Measurements from ENCODE around the gene GLS2.
"Not testable (repeated sequence)": the region's sequence is repeated elsewhere in the genome, so short reads cannot be mapped to it uniquely, and the experiment has no call there.

Gene GLS2

DNA sequence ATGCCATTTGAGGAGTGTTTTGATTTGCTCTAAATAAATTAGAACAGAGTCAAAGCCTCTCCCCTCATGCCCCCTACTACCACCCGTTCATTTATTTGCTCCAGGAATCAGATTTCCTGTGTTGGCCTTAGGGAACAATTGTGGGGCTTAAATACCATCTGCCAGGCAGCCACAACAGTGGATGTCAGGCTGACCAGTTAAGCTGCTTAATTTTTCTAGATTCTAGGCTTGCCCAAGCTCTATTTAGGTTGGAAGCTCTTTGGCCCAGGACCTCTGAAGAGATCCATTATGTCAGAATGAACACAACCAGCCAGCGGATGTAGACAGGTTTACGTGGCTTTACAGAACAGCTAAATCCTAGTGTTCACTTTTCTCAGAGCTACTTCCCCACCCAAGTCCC lies 37.7 kb downstream of the GLS2 start:
- H3K79me1 ChIP-seq (ENCODE audit: low read length), result peaks cover 4% of the 10 kb centered on the region
- no peak overlapping the region for H3K4ac ChIP-seq (ENCODE audit: low read depth, low read length)
- no peaks in the 10 kb centered on the region for H3K4me1 ChIP-seq (ENCODE audit: control insufficient read depth, low read depth, low read length)
- no peak overlapping the region for H2BK120ac ChIP-seq (ENCODE audit: low read depth, low read length)
- H2BK5ac ChIP-seq (ENCODE audit: low read length), result no peak overlapping the region
- no peak overlapping the region for H4K5ac ChIP-seq (ENCODE audit: low read length)
- no peak overlapping the region for H3K9ac ChIP-seq (ENCODE audit: low read length)
- no peak overlapping the region for H3K56ac ChIP-seq (ENCODE audit: low read length)
- WGBS (ENCODE audit: extremely low coverage, insufficient coverage, low lambda C conversion rate), result no CpG with 5 or more reads among the region's 3 CpGs
- no peak overlapping the region for H3K27ac ChIP-seq (ENCODE audit: low read depth, low read length)
- no peak overlapping the region for H3K23ac ChIP-seq (ENCODE audit: low read length)
- H2BK15ac ChIP-seq (replicated peaks; ENCODE audit: low read depth), result no peak overlapping the region
- no peak overlapping the region for H3K4me3 ChIP-seq (ENCODE audit: low read length)
- H3K4me2 ChIP-seq (ENCODE audit: low read length), result no peak overlapping the region
- no peak overlapping the region for H3K18ac ChIP-seq (ENCODE audit: low read length)
- no peaks in the 10 kb centered on the region for H3K36me3 ChIP-seq (ENCODE audit: control insufficient read depth, insufficient read depth, low read length)
- no peak overlapping the region for H4K8ac ChIP-seq (ENCODE audit: low read depth, low read length)
- H3K79me2 ChIP-seq (ENCODE audit: control insufficient read depth, insufficient read depth, low read length), result peaks cover 2% of the 10 kb centered on the region
- no peaks in the 10 kb centered on the region for H3K27me3 ChIP-seq (ENCODE audit: insufficient read depth, low read length, poor library complexity)
- DNase-seq, result no peak
- no peak overlapping the region for H2AK5ac ChIP-seq (ENCODE audit: low read length)

DNA sequence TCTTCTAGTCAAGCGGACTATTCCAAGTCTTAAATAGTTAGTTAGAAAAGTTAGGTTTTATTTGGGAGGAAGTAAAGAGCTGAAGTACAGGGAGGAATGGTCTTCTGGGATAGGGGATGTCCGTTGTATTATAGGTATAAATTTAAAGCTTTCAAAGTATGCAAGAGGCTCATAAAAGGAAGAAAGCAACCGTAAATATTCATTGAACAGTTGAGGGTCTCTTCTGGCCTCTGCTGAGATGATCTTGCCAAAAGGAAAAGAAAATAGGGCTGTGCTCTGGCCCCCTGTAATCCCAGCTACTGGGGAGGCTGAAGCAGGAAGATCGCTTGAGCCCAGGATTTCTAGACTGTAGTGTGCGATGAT lies 38.4 kb downstream of the GLS2 start:
- Histone ChIP-seq H2BK15ac (replicated peaks; ENCODE audit: low read depth) (no peak overlapping the region), H3K79me2 (ENCODE audit: control insufficient read depth, insufficient read depth, low read length) (peaks cover 2% of the 10 kb centered on the region), H2BK5ac (ENCODE audit: low read length) (no peak overlapping the region), H3K36me3 (ENCODE audit: control insufficient read depth, insufficient read depth, low read length) (no peaks in the 10 kb centered on the region), H3K9ac (ENCODE audit: low read length) (peak overlapping the region; percentile 48), H4K8ac (ENCODE audit: low read depth, low read length) (no peak overlapping the region), H3K27ac (ENCODE audit: low read depth, low read length) (no peak overlapping the region), H3K79me1 (ENCODE audit: low read length) (peaks cover 4% of the 10 kb centered on the region), H3K4me2 (ENCODE audit: low read length) (no peak overlapping the region), H3K23ac (ENCODE audit: low read length) (no peak overlapping the region), H2BK120ac (ENCODE audit: low read depth, low read length) (no peak overlapping the region), H4K5ac (ENCODE audit: low read length) (no peak overlapping the region), H3K4ac (ENCODE audit: low read depth, low read length) (no peak overlapping the region), H3K4me1 (ENCODE audit: control insufficient read depth, low read depth, low read length) (no peaks in the 10 kb centered on the region), H3K56ac (ENCODE audit: low read length) (peak overlapping the region; percentile 40), H3K27me3 (ENCODE audit: insufficient read depth, low read length, poor library complexity) (no peaks in the 10 kb centered on the region), H3K4me3 (ENCODE audit: low read length) (no peak overlapping the region), H3K18ac (ENCODE audit: low read length) (no peak overlapping the region), H2AK5ac (ENCODE audit: low read length) (no peak overlapping the region)
- WGBS (ENCODE audit: extremely low coverage, insufficient coverage, low lambda C conversion rate), result 100% methylated on average over 1 of the region's 5 CpGs
- no peak for DNase-seq

DNA sequence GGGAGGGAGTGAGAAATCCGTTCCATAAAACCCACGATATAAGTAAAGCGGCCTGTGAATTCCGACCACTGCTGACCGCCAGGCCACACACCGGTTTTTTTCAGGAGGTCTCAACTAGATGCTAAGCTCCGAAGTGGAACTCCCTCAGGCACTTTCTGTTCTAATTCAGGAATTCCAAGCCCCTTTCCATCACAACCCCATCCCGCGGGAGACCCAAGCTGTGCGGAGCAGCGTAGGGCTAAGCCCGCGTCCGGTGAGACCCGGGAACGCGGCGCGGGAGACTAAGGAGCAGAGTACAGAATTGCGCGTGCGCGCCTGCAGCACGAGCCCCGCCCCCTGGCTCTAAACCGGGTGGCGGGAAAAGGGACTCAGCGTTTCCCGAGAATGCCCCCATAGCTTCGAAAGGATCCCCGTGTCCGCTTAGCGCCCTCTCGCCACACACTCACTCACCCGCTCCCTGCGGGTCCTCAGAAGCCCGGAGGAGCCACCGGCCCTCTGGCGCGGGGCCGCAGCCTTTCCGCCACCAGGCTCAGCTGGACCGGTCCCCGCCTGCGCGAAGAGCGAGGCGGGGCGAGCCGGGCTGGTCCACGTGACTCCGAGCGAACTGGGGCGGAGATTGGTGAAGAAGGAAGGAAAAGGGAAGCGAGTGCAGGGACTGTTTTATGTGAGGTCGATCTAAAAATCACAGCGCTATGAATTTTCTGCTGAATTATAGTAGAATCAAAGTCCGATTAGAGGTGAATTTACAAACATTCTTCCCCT lies 38.9 kb downstream of the GLS2 start, which contains the start of gene TIMELESS:
Gene TIMELESS, minus strand, starts transcription at position 567 of the 762 bp plus-strand sequence. CDS start 15,256 bp downstream, outside the sequence.
- Histone ChIP-seq H3K27me3 (ENCODE audit: insufficient read depth, low read length, poor library complexity) (no peaks in the 10 kb centered on the region), H3K18ac (ENCODE audit: low read length) (peak within 1 kb of the TSS; percentile 91), H2BK5ac (ENCODE audit: low read length) (peak within 1 kb of the TSS; percentile 46), H2AK5ac (ENCODE audit: low read length) (no peak within 1 kb of the TSS), H4K5ac (ENCODE audit: low read length) (peak within 1 kb of the TSS; percentile 93), H3K9ac (ENCODE audit: low read length) (peak within 1 kb of the TSS; percentile 95), H3K79me1 (ENCODE audit: low read length) (peaks cover 4% of the 10 kb centered on the region), H4K8ac (ENCODE audit: low read depth, low read length) (no peak within 1 kb of the TSS), H3K4me3 (ENCODE audit: low read length) (peak within 1 kb of the TSS; percentile 93), H3K4me2 (ENCODE audit: low read length) (peak within 1 kb of the TSS; percentile 71), H3K4ac (ENCODE audit: low read depth, low read length) (peak within 1 kb of the TSS; percentile 95), H3K23ac (ENCODE audit: low read length) (no peak within 1 kb of the TSS), H3K79me2 (ENCODE audit: control insufficient read depth, insufficient read depth, low read length) (peaks cover 2% of the 10 kb centered on the region), H3K4me1 (ENCODE audit: control insufficient read depth, low read depth, low read length) (no peaks in the 10 kb centered on the region), H3K56ac (ENCODE audit: low read length) (peak within 1 kb of the TSS; percentile 93), H3K36me3 (ENCODE audit: control insufficient read depth, insufficient read depth, low read length) (no peaks in the 10 kb centered on the region), H2BK120ac (ENCODE audit: low read depth, low read length) (no peak within 1 kb of the TSS), H3K27ac (ENCODE audit: low read depth, low read length) (peak within 1 kb of the TSS; percentile 87), H2BK15ac (replicated peaks; ENCODE audit: low read depth) (no peak within 1 kb of the TSS)
- no CpG with 5 or more reads among the region's 58 CpGs for WGBS (ENCODE audit: extremely low coverage, insufficient coverage, low lambda C conversion rate)
- DNase-seq, result peak; percentile 94

DNA sequence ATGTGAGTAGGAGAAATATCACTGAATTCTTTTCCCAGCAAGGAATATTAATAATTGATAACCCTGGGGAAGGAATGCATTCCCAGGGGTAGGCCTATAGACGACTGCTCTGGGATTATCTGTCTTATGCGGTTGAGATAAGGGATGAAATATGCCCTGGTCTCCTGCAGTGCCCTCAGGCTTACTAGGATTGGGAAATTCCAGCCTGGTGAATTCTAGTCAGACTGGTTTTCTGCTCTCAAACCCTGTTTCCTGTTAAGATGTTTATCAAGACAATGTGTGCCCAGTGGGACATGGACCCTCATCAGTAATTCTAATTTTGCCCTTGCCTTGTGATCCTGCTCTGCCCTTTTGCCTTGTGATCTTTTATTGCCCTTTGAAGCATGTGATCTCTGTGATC lies 44.8 kb downstream of the GLS2 start:
- H2BK120ac ChIP-seq (ENCODE audit: low read depth, low read length); H3K9ac ChIP-seq (ENCODE audit: low read length); H3K4ac ChIP-seq (ENCODE audit: low read depth, low read length); H3K4me3 ChIP-seq (ENCODE audit: low read length); H4K8ac ChIP-seq (ENCODE audit: low read depth, low read length); H3K27me3 ChIP-seq (ENCODE audit: insufficient read depth, low read length, poor library complexity); H2BK15ac ChIP-seq (replicated peaks; ENCODE audit: low read depth); H3K56ac ChIP-seq (ENCODE audit: low read length); H2BK5ac ChIP-seq (ENCODE audit: low read length); H3K23ac ChIP-seq (ENCODE audit: low read length); H3K4me2 ChIP-seq (ENCODE audit: low read length); H4K5ac ChIP-seq (ENCODE audit: low read length); H2AK5ac ChIP-seq (ENCODE audit: low read length); H3K79me1 ChIP-seq (ENCODE audit: low read length); H3K36me3 ChIP-seq (ENCODE audit: control insufficient read depth, insufficient read depth, low read length); H3K27ac ChIP-seq (ENCODE audit: low read depth, low read length); H3K79me2 ChIP-seq (ENCODE audit: control insufficient read depth, insufficient read depth, low read length); H3K4me1 ChIP-seq (ENCODE audit: control insufficient read depth, low read depth, low read length); H3K18ac ChIP-seq (ENCODE audit: low read length): not testable (repeated sequence)
- peak; percentile 53 for DNase-seq
- WGBS (ENCODE audit: extremely low coverage, insufficient coverage, low lambda C conversion rate), result no CpG with 5 or more reads among the region's 2 CpGs

DNA sequence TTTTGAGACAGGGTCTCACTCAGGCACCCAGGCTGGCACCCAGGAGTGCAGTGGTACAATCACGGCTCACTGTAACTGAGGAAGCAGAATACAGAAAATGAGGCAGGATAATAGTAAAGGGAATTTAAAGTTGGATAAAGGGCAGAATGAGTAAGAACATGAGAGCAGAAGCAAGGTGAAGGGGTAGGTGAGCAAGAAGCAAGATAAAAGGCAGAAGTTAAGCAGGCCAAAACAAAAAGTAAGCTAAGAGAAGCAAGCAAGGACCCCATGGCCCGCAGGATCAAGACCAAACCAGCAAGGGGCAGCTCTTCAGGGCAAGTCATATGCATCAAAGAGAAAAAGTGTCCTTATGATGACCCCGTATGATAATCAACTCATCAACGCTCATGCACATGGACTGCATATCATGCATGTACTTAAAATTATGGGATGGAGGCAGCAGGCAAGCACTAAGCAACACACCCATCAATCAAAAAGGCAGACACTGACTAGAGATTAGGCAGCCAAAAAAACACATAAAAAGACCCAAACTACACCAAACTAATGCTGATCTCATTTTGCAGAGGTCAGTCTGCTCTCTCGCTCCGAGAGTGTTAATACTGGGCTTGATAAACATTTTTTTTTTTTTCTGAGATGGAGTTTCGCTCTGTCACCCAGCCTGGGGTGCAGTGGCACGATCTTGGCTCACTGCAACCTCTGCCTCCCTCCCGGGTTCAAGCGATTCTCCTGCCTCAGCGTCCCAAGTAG lies 50.4 kb downstream of the GLS2 start:
- no CpG with 5 or more reads among the region's 11 CpGs for WGBS (ENCODE audit: extremely low coverage, insufficient coverage, low lambda C conversion rate)
- H3K9ac ChIP-seq (ENCODE audit: low read length), result no peak overlapping the region
- no peak overlapping the region for H3K4me2 ChIP-seq (ENCODE audit: low read length)
- no peaks in the 10 kb centered on the region for H3K27me3 ChIP-seq (ENCODE audit: insufficient read depth, low read length, poor library complexity)
- no peak overlapping the region for H2BK120ac ChIP-seq (ENCODE audit: low read depth, low read length)
- no peak overlapping the region for H2BK5ac ChIP-seq (ENCODE audit: low read length)
- H3K4ac ChIP-seq (ENCODE audit: low read depth, low read length), result no peak overlapping the region
- no peak overlapping the region for H3K56ac ChIP-seq (ENCODE audit: low read length)
- H3K4me3 ChIP-seq (ENCODE audit: low read length), result no peak overlapping the region
- H4K8ac ChIP-seq (ENCODE audit: low read depth, low read length), result no peak overlapping the region
- no peak overlapping the region for H4K5ac ChIP-seq (ENCODE audit: low read length)
- H3K23ac ChIP-seq (ENCODE audit: low read length), result no peak overlapping the region
- H2BK15ac ChIP-seq (replicated peaks; ENCODE audit: low read depth), result no peak overlapping the region
- H3K36me3 ChIP-seq (ENCODE audit: control insufficient read depth, insufficient read depth, low read length), result no peaks in the 10 kb centered on the region
- H3K18ac ChIP-seq (ENCODE audit: low read length), result no peak overlapping the region
- no peak overlapping the region for H2AK5ac ChIP-seq (ENCODE audit: low read length)
- H3K4me1 ChIP-seq (ENCODE audit: control insufficient read depth, low read depth, low read length), result no peaks in the 10 kb centered on the region
- DNase-seq, result no peak
- peaks cover 15% of the 10 kb centered on the region for H3K79me2 ChIP-seq (ENCODE audit: control insufficient read depth, insufficient read depth, low read length)
- H3K79me1 ChIP-seq (ENCODE audit: low read length), result peaks cover 10% of the 10 kb centered on the region
- no peak overlapping the region for H3K27ac ChIP-seq (ENCODE audit: low read depth, low read length)
